ENCODE measurements around the gene PAGR1. TPM values are rescaled to one million over a fixed set of nuclear protein-coding genes. Genes with fewer than 3 reads are reported as not detected.

Gene PAGR1
- total and polyA plus RNA-seq, 2 of the 8 experiments (the other 6 are each of a cell fraction or from before 2014, with no cell fraction given), result 35.4 to 56.4 TPM

GRCh38 chr16:29812754-29813643, 3.0 kb upstream of the PAGR1 start:
- Histone ChIP-seq H4K5ac (ENCODE audit: insufficient read length, low read depth, low read length) (peak overlapping the region; percentile 55), H3K27me3 (replicated peaks in 1 of 4; ENCODE audit: control insufficient read depth in 3 of 4, extremely low read depth in 1 of 4, insufficient read depth in 3 of 4, low read length in 3 of 4) (no peaks in the 10 kb centered on the region), H4K20me1 (replicated peaks in 1 of 2; ENCODE audit: control insufficient read depth in 1 of 2, insufficient read depth in 2 of 2, low read length in 2 of 2) (peaks cover 14 to 19% of the 10 kb centered on the region in 2 experiments), H3K23me2 (ENCODE audit: low read depth, low read length) (peaks cover 32% of the 10 kb centered on the region), H2BK120ac (replicated peaks; ENCODE audit: low read depth, low read length) (no peak overlapping the region), H2AK5ac (ENCODE audit: low read depth, low read length) (no peak overlapping the region; the same call in 1 of the 2 replicates), H3K79me1 (ENCODE audit: low read depth, low read length) (no peaks in the 10 kb centered on the region; the same call in none of the 2 replicates), H3K4me1 (replicated peaks in 1 of 4; ENCODE audit: control insufficient read depth in 3 of 4, insufficient read depth in 4 of 4, low read length in 3 of 4) (peaks cover 0 to 52% (median 42%) of the 10 kb centered on the region in 4 experiments; a peak in 6 of 7 replicates), H3K14ac (ENCODE audit: insufficient read length) (no peak overlapping the region), H2AFZ (ENCODE audit: low read length) (no peak overlapping the region), H2BK5ac (ENCODE audit: low read depth, low read length) (peak overlapping the region; percentile 89; the same call in 1 of the 2 replicates), H3K9me3 (ENCODE audit: insufficient read depth in 2 of 2, low read depth in 1 of 2, low read length in 1 of 2) (no peaks in the 10 kb centered on the region), H2BK12ac (ENCODE audit: low read depth, low read length) (peak overlapping the region; percentile 7; the same call in 1 of the 2 replicates), H3K79me2 (ENCODE audit: control insufficient read depth in 1 of 2, insufficient read depth in 2 of 2, low read length in 2 of 2) (peaks cover 6 to 30% of the 10 kb centered on the region in 2 experiments), H3K56ac (replicated peaks; ENCODE audit: insufficient read length, low read depth, low read length) (peak overlapping the region; percentile 34), H2BK15ac (ENCODE audit: low read length) (0 out of 2 replicates have a peak overlapping the region, but pooled peaks have one; percentile 31), H3K23ac (ENCODE audit: insufficient read length) (no peak overlapping the region), H3K27ac (ENCODE audit: low read depth, low read length) (no peak overlapping the region), H3K4me3 (ENCODE audit: extremely low read depth in 1 of 4, insufficient read depth in 2 of 4, low read depth in 3 of 4, low read length in 4 of 4) (peak overlapping the region; percentile 75 to 85 (median 82)), H3K4ac (replicated peaks; ENCODE audit: insufficient read length, low read depth, low read length) (peak overlapping the region; percentile 27), H3K18ac (ENCODE audit: extremely low read depth, low read length) (peak overlapping the region; percentile 10), H3K36me3 (ENCODE audit: control insufficient read depth in 2 of 4, insufficient read depth in 4 of 4, low read length in 3 of 4) (peaks cover 7 to 26% (median 11%) of the 10 kb centered on the region in 4 experiments), H2BK20ac (ENCODE audit: low read length) (no peak overlapping the region), H3K9ac (replicated peaks in 1 of 4; ENCODE audit: extremely low read depth in 1 of 4, low read depth in 3 of 4, low read length in 3 of 4) (peak overlapping the region in 3 of 4 experiments; percentile 29 to 54 (median 50); a peak in 4 of 7 replicates), H4K91ac (replicated peaks; ENCODE audit: insufficient read length, low read length) (peak overlapping the region; percentile 75), H3K4me2 (ENCODE audit: insufficient read depth in 1 of 2, low read depth in 2 of 2, low read length in 2 of 2) (peak overlapping the region; percentile 91 to 92), H4K8ac (ENCODE audit: extremely low read depth, insufficient read depth, low read length) (peak overlapping the region; percentile 88)
- FAIRE-seq, result no peak
- ChIA-PET CTCF (ENCODE audit: partially characterized antibody) (interaction anchor here (0.5 to 17.5 kb wide), 5 partner anchors 23 to 350 kb away, joined by 3 to 212 read pairs (median 4); no protein-coding TSS in a partner anchor), POLR2A (ENCODE audit: partially characterized antibody) (interaction anchor here (0.7 to 4.0 kb wide), 12 partner anchors 10 to 219 kb away, joined by 3 to 31 read pairs (median 4); partner anchors contain the start of genes ASPHD1, CDIPT, HIRIP3 and TLCD3B)
- 58% methylated on average over 9 of the region's 9 CpGs; no CpG with 5 or more reads in 1 of the 2 experiments for WGBS, 2 experiments (ENCODE audit: extremely low coverage in 1 of 2, insufficient coverage in 1 of 2, insufficient read length in 1 of 2, insufficient replicate concordance in 2 of 2, low coverage in 1 of 2, low lambda C conversion rate in 2 of 2, missing lambda C conversion rate in 1 of 2)
- DNase-seq (ENCODE audit: low read depth in 1 of 2, low spot score in 2 of 2), result no peak
- TF ChIP-seq CHD1 (IDR thresholded peaks at IDR 0.05; ENCODE audit: low read depth, low read length) (no peak), TAF7 (optimal IDR thresholded peaks at IDR 0.05; ENCODE audit: borderline replicate concordance, low read depth, low read length) (no peak), SUZ12 (IDR thresholded peaks at IDR 0.05; ENCODE audit: low read length) (no peak), MAX (IDR thresholded peaks at IDR 0.05) (no peak), CBX5 (IDR thresholded peaks at IDR 0.05; ENCODE audit: low read depth, low read length) (no peak), POLR2A (IDR thresholded peaks at IDR 0.05; ENCODE audit: control extremely low read depth in 1 of 2, low read depth in 2 of 2, low read length in 2 of 2) (no peak), JUND (IDR thresholded peaks at IDR 0.05; ENCODE audit: low read length) (no peak), KDM1A (IDR thresholded peaks at IDR 0.05; ENCODE audit: borderline replicate concordance, low read length) (no peak), GABPA (IDR thresholded peaks at IDR 0.05; ENCODE audit: borderline replicate concordance, insufficient read depth, low read length) (no peak), NANOG (IDR thresholded peaks at IDR 0.05; ENCODE audit: insufficient read depth, low read depth, low read length, poor library complexity, severe bottlenecking) (no peak)
